Suppressor macrophage treated with lipopolysaccharide for 1 hour (primary cell): ENCODE results near the gene LRFN2.

Experiments
- DNase-seq, 3 donors: peaks; one replicate each; pipeline ENCODE4 v3.0.0-alpha.2; 2020 to 2022

The LRFN2 gene

GRCh38 chr6:40395066-40395697 is 192.0 kb downstream of the LRFN2 start:
- no peak for DNase-seq

DNA sequence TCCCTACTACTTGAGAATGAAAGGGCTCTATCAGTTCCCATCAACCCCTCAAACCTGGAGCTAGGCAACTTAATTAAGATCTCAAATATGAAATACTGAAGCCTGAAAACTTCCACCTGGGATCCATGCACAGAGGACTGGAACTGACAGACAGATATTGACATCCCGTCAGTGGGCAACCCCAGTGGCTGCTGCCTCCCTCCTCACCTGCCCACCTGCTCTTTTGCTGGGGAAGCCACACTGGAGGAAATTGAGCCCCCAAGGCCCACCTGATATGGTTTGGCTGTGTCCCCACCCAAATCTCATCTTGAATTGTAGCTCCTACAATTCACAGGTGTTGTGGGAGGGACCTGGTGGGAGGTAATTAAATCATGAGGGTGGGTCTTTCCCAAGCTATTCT is 192.8 kb downstream of the LRFN2 start:
- no peak for DNase-seq

GRCh38 chr6:40393641-40394040 is 193.5 kb downstream of the LRFN2 start:
- DNase-seq: no peak

DNA sequence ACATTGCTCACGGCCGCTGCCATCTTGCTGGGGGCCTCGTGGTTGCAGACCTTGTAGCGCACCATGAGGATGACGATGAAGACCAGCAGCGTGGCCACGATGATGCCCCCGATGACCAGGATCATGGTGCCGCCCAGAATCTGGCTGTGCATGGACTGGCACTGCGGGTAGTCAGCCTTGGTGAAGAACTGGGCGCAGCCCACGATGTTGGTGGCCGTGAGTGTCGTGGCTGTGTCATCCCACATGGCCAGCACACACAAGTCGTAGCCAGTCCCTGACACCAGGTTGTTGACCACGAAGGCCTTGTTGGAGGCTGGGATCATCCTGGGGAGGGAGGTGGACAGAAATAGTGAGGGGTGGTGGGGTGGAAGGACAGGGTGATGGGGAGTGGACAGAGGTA is 194.6 kb downstream of the LRFN2 start:
- DNase-seq: no peak

DNA sequence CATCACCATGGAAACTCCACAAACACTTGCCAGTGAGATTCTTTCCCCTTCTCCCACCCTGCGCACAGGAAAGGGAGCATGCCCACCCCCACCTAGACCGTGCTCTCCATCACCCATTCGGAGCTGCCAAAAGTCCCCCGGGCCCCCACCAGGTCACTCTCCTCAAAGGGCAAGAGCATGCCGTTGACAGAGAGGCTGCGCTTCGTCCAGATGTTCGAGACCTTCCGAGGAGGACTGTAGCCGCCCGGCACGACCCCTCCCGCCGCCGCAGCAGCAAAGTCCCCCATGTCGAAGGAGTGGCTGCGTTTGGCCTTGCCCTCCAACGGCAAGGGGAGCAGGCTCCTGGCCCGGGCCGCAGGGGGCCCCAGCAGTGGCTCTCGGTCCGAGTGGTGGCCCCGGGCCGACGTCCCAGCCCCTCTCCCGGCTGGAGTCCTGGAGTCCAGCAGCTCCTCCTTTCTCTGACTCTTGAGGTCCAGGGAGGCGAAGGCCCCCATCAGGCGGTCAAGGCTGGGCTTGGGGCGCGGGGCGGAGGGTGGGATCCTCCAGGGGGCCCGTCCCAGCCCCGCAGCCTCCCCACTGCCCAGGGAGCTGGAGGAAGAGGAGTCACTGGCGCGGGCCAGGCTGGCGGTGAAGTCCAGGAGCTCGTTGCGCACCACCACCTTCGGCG is 195.2 kb downstream of the LRFN2 start:
- DNase-seq: no peak

GRCh38 chr6:40391086-40391485 is 196.1 kb downstream of the LRFN2 start:
- no peak for DNase-seq

DNA sequence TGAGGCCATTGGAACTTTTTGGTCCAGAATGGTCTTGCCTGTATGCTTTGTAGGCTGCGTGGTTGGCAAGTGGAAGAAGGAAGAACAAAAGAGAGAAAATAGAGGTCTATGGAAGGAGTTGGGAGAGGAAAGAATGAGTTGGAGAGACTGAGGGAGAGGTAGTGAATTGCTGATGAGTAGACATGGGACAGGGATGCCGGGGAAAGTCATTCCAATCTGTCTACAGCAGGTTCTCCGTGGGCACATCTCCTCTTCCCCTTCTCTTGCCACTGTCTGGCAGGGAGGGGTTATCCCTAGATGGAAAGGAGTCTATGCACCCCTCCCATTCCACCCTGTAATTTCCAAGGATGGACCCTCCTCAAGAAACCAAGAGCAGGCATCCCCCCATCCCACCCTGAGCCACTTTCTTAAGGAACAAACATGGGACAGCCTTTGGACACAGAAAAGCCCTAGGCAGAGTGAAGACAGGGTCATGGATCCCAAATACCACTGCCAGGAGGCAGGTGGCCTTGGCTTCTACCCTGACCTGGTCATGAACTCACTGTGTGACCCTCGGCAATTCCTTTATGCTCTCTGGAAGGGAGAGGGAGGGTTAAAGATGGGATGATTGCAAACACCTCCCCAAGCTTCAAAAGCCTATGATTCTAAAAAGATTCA is 196.9 kb downstream of the LRFN2 start:
- no peak for DNase-seq

- no peak for DNase-seq
Observed at GRCh38 chr6:40389254-40389653, 197.9 kb downstream of the LRFN2 start.

- no peak for DNase-seq
Observed at GRCh38 chr6:40387871-40388264, 199.3 kb downstream of the LRFN2 start.

- DNase-seq: no peak
Observed at GRCh38 chr6:40387127-40387870, 199.9 kb downstream of the LRFN2 start.

- DNase-seq: no peak
Observed at GRCh38 chr6:40386200-40386599, 201.0 kb downstream of the LRFN2 start.

- DNase-seq: no peak
Observed at GRCh38 chr6:40383348-40384115, 203.6 kb downstream of the LRFN2 start.

DNA sequence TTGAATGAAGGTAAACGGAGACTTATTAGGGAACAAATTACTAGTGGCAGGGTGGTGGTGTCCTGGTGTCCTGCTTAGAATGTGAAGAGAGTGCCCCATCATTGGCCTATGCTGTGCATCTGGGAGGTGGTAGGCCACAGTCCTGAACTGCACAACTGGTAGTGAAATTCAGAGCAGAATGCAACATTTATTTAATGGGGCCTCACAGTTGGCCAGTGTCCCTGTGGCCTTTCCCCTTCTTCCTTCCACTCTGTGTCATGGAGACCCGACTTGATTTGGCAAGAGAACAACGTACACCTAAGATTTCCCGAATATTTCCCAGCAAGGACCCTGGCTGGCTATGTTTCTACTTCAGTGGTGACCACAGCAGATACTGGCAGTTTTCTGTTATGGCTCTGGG is 206.9 kb downstream of the LRFN2 start:
- no peak for DNase-seq

DNA sequence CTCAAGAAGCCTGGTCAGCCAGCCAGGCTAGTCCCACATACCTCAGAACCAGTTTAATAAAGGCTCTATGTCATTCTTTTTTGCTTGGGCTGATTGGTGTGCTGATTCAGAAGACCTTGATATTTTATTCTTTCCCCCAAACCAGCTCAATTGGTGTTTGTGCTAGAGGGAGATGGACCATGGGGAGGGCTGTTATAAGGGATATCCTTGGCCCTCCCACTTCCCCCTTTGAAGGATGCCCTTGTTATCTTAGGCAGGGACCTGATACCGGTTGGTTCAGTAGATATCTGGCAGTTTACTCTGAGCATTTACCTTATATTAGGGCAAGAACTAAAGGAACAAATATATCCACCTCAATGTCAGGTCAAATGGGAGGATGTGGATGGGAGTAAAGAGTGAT is 207.4 kb downstream of the LRFN2 start:
- no peak for DNase-seq

GRCh38 chr6:40378725-40379074 is 208.5 kb downstream of the LRFN2 start:
- no peak for DNase-seq

DNA sequence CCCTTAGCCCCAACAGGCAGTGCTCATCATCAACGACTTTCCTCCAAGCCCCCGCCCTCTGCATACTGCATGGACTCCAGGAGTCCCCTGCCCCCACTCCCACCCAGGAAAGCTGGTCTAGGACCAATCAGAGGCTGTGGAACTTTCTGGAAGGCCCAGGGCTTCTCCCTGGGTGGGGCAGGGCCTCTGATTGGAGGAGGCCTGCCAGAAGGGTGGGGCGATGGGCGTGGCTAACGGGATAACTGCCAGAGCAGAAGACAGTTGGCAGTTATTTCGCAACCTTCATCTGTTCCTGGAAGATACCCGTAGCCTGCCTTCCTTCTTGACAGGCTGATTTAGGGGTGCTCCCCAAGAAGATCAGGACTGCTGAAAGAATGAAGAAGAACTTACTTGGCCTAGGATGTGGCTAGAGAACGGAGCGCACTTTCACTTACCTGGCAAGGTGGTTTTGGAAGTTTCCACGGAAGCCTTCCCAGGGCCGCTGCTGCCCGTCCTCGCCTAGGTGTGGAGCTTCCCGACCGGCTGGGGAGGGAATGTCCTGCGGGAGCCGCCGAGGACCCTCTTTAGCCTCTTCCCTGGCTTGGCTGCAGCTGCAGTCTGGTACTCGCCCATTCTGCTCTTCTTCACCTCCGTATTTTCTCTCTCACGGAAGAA is 209.0 kb downstream of the LRFN2 start:
- DNase-seq: no peak

- no peak for DNase-seq
Observed at GRCh38 chr6:40377173-40377806, 209.9 kb downstream of the LRFN2 start.

GRCh38 chr6:40376113-40376650 is 211.0 kb downstream of the LRFN2 start:
- DNase-seq: no peak

DNA sequence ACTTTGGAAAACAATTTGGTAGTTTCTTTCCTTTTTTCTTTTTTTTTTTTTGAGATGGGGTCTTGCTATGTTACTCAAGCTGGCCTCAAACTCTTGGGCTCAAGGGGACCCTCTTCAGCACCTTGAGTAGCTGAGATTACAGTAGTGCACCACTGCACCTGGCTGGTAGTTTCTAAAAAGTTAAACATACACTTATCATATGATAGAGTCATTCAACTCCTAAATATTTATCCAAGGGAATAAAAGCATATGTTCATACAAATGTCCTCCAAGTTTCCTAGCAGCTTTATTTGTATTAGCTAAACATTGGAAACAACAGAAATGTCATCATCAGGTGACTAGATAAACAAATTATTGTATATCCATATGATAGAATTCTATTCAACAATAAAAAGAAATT is 213.9 kb downstream of the LRFN2 start:
- DNase-seq: no peak

- no peak for DNase-seq
Observed at GRCh38 chr6:40371621-40372020, 215.5 kb downstream of the LRFN2 start.

- no peak for DNase-seq
Observed at GRCh38 chr6:40371095-40371494, 216.1 kb downstream of the LRFN2 start.

DNA sequence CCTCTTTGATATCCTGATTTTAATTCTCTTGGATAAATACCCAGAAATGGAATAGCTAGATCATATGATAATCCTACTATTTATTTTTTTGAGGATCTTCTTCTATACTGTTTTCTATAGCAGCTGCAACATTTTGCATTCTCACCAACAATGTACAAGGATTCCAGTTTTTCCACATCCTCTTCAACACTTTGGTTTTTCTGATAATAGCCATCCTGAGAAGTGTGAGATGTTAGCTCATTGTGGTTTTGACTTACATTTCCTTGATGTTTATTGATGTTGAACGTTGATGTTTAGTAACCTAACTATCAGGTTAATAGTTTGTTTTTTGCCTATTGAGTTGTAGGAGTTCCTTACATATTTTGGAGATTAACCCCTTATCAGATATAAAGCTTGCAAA is 217.3 kb downstream of the LRFN2 start:
- no peak for DNase-seq
